Small intestine (tissue), 4 donors: Measurements from ENCODE around the gene ATG16L1. TPM values are rescaled to one million over a fixed set of nuclear protein-coding genes. Genes with fewer than 3 reads are reported as not detected.

Experiments used
- polyA plus RNA-seq, 4 donors: library from polyadenylated mRNA; stranded (reverse) in 3 of 4; unstranded in 1 of 4; fragments of 200-250 nt in 3 of 4; fragments of 120-200 nt in 1 of 4; gene quantifications; one replicate each; pipeline versions ENCODE4 v1.2.1 to v1.2.3, GENCODE V29; 2013
- donor health status: healthy with polysubstance abuse.
- donor health status: Bipolar disorder and iron deficiency.
- donor health status: healthy.

The ATG16L1 gene
- polyA plus RNA-seq, 4 donors = 14.6 to 21.4 (median 17.5) TPM

Other genes with a start within 250 kb of the ATG16L1 start
- 10 to 100 TPM; 10.2 to 73.4 (median 31.4) TPM for gene NGEF, start 238.4 kb upstream of the ATG16L1 start, polyA plus RNA-seq
- gene NEU2, start 219.0 kb upstream of the ATG16L1 start, polyA plus RNA-seq = not detected
- 10 to 100 TPM in 1 of 4 donors, 1 to 10 TPM in 3; 4.7 to 10.4 (median 6.9) TPM for gene INPP5D, start 191.3 kb upstream of the ATG16L1 start, polyA plus RNA-seq
- gene SAG, start 56.1 kb downstream of the ATG16L1 start, polyA plus RNA-seq = not detected
- gene DGKD, start 102.8 kb downstream of the ATG16L1 start, polyA plus RNA-seq = 10 to 100 TPM; 17.7 to 54.3 (median 37.0) TPM